ENCODE measurements around the gene EIPR1.

The EIPR1 gene

GRCh38 chr2:3266925-3267867 lies 110.4 kb downstream of the EIPR1 start:
- DNase-seq, result no peak

DNA sequence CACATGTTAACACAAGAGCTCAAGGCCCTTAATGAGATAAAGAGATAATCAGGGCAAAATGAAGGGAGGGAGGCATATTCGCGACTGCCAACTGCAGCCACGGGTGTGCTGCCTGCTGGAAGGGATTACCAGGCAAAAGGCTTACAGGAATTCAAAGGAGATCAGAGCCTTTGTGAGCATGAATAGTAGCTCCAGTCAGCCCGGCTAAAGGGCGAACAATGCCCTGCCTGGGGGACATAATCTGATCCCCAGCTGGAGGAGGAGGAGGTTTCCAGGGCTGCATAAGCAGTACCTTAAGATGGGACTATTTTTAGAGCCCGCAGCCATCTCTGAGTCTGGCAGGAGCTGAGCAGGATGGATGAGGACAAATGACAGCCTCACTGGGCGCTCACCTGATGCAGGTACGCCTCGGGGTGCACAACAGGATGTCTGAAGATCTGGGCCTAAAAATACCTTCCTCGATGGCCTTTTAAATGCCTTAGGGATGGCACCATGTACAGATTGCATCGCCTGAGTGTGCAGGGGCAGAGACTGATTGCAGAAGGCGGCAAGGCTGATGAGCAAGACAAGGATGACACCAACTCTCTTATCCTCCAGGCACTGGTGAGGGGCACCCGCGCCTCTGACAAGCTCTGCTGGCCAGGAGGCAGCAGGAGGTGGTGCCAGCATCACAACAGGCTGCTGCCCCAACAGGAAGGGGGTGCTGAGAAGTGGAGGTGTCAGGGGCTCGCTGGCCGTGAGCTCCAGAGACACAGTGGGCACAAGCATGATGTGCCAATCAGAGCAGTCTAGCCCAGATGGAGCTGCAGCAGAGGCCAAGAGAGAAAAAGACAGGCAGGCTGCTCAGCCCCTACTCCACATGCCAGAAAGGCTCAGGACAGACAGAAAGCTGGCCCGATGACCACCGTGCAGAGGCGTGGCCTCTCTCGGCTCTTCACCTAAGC lies 111.4 kb downstream of the EIPR1 start:
- no peak for DNase-seq

DNA sequence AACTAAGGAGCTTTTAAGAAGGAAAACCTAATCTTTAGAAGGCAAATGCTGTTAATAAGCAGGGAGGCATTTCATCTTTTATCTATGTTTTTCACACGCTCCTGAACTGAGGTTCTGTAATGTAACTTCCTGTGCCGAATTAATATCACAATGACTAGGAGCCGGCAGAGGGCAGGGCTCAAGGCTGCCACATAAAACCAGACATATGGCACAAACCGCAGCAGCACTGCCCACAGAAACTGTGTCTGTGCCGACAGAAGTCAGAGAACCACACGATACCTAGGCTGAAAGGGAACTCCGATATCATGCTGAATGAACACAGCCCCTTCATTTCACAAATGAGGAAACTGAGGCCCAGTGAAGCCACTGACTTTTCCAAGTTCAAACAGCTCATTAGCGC lies 112.1 kb downstream of the EIPR1 start:
- DNase-seq, result no peak

DNA sequence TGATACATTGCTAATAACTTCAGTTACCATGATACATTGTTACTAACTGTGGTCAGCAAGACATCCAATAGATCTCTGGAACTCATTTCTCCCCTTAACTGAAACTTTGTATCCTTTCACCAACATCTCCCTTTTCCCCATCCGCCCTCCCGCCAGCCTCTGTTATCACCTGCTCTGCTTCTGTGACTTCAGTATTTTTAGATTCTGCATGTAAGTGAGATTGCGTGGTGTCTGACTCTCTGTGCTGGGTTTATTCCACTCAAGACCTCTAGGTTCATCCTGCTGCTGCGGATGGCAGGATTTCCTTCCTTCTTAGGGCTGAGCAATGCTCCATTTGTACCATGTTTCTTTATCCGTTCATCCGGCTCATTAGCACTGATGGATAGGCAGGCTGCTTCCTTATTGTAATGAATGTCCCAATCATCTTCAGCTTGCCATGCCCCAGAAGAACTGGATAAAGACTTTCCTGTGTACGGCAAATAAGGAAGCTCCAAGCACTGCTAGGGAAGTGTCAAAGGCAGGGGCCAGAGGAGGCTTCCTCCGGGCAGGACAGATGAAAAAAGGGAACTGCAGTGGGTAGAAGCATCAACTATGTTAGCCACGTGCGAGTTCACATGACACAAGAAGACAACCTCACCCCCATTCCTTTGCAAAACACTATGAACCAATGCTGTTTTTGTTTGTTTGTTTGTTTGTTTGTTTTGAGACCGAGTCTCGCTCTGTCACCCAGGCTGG lies 113.4 kb downstream of the EIPR1 start:
- no peak for DNase-seq

- DNase-seq, result no peak
Measured at GRCh38 chr2:3263487-3263886, 114.1 kb downstream of the EIPR1 start.

- DNase-seq, result no peak
Measured at GRCh38 chr2:3262437-3263388, 114.9 kb downstream of the EIPR1 start.

- DNase-seq, result no peak
Measured at GRCh38 chr2:3261511-3261910, 116.1 kb downstream of the EIPR1 start.

DNA sequence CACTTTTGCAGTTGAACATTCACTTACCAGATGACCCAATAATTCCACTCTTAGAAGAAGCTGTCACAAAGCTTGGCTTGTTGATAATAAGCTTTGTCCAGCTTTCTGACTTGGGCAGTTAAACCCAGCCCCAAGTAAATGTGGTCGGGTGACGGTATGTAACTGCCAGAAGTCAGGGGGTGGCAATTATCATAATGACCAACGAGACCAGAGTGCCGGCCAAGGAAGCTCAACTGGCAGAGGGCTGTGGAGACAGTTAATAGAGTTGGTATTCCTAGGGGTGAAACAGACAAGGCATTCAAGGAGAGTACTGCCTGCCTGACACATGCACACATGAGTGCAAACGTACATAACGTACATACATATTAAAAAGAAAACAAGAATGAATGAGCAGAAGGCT lies 116.7 kb downstream of the EIPR1 start:
- no peak for DNase-seq

- DNase-seq, result no peak
Measured at GRCh38 chr2:3257826-3258225, 119.8 kb downstream of the EIPR1 start.

- DNase-seq, result no peak
Measured at GRCh38 chr2:3257166-3257565, 120.5 kb downstream of the EIPR1 start.

DNA sequence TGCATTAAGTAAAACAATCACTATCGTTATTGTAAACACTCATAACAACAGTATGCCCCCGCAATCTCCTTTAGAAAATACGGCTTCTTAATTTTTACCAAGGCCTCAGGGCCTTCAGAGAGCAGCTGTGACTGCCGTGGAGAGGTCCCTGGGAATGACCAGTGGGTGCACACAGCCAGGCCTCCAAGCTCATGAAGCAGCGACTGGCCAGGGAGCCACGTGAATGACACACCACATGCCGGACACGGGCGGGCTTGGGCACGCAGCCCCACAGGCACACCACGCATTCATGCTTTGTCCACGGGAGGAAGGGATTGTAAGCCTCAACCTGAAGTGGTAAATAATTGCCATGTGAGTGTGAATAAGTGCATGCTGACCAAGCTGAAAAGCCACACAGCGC lies 121.0 kb downstream of the EIPR1 start:
- no peak for DNase-seq

- no peak for DNase-seq
Measured at GRCh38 chr2:3256157-3256556, 121.5 kb downstream of the EIPR1 start.

GRCh38 chr2:3254442-3254941 lies 123.1 kb downstream of the EIPR1 start:
- no peak for DNase-seq

GRCh38 chr2:3253913-3254441 lies 123.6 kb downstream of the EIPR1 start:
- DNase-seq, result no peak

GRCh38 chr2:3251946-3252345 lies 125.7 kb downstream of the EIPR1 start:
- DNase-seq, result no peak

- no peak for DNase-seq
Measured at GRCh38 chr2:3249476-3249962, 128.1 kb downstream of the EIPR1 start.

DNA sequence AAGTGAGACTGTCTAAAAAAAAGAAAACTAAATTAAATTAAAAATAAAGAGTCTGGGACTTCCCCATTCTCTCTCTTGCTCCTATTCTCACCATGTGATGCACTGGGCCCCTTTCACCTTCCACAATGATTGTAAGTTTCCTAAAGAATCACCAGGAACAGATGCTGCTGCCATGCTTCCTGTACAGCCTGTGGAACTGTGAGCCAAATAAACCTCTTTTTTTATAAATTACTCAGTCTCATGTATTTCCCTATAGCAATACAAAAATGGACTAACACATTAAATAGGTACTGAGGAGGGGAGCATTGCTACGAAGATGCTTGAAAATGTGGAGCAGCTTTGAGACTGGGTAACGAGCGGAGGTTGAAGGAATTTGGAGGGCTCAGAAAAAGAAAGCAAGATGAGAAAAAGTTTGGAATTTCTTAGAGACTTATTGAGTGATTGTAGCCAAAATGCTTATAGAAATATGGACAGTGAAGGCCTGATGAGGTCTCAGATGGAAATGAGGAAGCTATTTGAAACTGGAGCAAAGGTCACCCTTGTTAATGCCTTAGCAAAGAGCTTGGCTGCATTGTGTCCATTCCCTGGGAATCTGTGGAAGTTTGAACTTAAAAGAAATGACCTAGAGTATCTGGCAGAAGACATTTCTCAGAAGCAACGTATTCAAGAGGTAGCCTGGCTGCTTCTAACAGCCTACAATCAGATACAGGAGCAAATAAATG lies 128.7 kb downstream of the EIPR1 start:
- no peak for DNase-seq

DNA sequence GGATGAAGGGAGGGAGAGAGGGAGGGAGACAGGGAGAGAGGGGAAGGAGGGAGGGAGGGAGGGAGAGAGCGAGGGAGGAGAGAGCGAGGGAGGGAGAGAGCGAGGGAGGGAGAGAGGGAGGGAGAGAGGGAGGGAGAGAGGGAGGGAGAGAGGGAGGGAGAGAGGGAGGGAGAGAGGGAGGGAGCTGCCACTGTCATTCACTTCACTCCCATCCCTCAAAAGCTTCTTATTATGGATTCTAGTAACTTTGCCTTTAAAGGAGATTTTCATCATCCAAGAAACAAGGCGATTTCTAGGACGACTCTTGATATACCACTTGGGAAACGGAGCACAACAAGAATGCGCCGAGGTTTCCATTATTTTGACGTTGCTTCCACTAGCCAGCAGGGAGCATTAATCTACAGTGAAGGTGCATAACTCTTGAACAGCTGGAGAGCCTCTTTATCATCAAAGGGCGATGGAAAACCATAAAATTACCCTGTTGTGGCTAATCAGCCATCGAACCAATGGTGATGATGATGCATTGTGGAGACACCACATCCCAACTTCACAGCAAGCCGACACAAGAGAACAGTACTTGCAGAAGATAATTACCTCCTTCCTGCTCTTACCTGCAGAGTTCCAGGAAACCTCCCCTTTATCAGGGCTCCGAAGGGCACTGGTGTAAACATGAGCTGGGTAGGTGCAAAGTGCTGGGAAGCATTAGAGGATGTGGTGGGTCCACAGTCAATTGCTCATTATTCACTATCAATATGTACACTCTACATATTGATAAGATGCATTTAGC lies 130.5 kb downstream of the EIPR1 start:
- no peak for DNase-seq

GRCh38 chr2:3246406-3246805 lies 131.2 kb downstream of the EIPR1 start:
- DNase-seq, result no peak

DNA sequence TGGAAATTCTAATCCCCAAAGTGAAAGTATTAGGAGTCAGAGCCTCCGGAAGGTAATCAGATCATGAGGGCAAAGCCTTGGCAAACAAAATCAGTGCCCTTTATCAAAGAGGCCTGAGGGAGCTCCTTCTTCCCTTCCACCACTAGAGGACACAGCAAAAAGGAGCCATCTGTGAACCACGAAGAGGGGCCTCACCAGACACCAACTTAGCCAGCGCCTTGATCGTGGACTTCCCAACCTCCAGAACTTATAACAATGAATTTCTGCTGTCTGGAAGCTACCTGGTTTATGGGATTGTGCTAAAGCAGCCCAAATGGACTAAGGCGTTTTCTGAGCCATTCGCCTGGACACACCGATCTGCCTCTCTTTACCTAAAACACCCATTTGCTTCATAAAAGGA lies 133.1 kb downstream of the EIPR1 start:
- no peak for DNase-seq
